HG03457 (cell line): ENCODE measurements around the gene PLXDC2.

Source experiments
- ATAC-seq: cut with Tn5 transposase; IDR thresholded peaks from one replicate; pipeline ENCODE4 v1.9.1; 2021; ENCODE audit warnings: moderate number of reproducible peaks; ENCODE audit not compliant: unreplicated experiment

Gene PLXDC2

GRCh38 chr10:19908991-19909696 lies 92.9 kb downstream of the PLXDC2 start:
- ATAC-seq, result no peak

- no peak for ATAC-seq
Observed at GRCh38 chr10:19911886-19912285, 95.7 kb downstream of the PLXDC2 start.

- ATAC-seq, result no peak
Observed at GRCh38 chr10:19913987-19914386, 97.8 kb downstream of the PLXDC2 start.

- no peak for ATAC-seq
Observed at GRCh38 chr10:19915125-19915524, 98.9 kb downstream of the PLXDC2 start.

GRCh38 chr10:19915816-19916215 lies 99.6 kb downstream of the PLXDC2 start:
- no peak for ATAC-seq

- ATAC-seq, result no peak
Observed at GRCh38 chr10:19917751-19918478, 101.7 kb downstream of the PLXDC2 start.

GRCh38 chr10:19918794-19919193 lies 102.6 kb downstream of the PLXDC2 start:
- ATAC-seq, result no peak

GRCh38 chr10:19919671-19920070 lies 103.4 kb downstream of the PLXDC2 start:
- no peak for ATAC-seq

GRCh38 chr10:19920075-19920726 lies 104.0 kb downstream of the PLXDC2 start:
- ATAC-seq, result no peak

GRCh38 chr10:19921300-19922140 lies 105.3 kb downstream of the PLXDC2 start:
- ATAC-seq, result no peak

- ATAC-seq, result no peak
Observed at GRCh38 chr10:19922236-19922963, 106.2 kb downstream of the PLXDC2 start.

- no peak for ATAC-seq
Observed at GRCh38 chr10:19925064-19925463, 108.8 kb downstream of the PLXDC2 start.

GRCh38 chr10:19928936-19929335 lies 112.7 kb downstream of the PLXDC2 start:
- ATAC-seq, result no peak

- ATAC-seq, result no peak
Observed at GRCh38 chr10:19929506-19930140, 113.4 kb downstream of the PLXDC2 start.

- no peak for ATAC-seq
Observed at GRCh38 chr10:19930936-19931893, 115.0 kb downstream of the PLXDC2 start.

GRCh38 chr10:19931894-19932590 lies 115.8 kb downstream of the PLXDC2 start:
- no peak for ATAC-seq

GRCh38 chr10:19932806-19933371 lies 116.7 kb downstream of the PLXDC2 start:
- ATAC-seq, result no peak

GRCh38 chr10:19933772-19934171 lies 117.5 kb downstream of the PLXDC2 start:
- ATAC-seq, result no peak
